D341Med (cell line): Measurements from ENCODE around the gene MGAT2.
"Not testable (repeated sequence)": the region's sequence is repeated elsewhere in the genome, so short reads cannot be mapped to it uniquely, and the experiment has no call there.

ENCODE experiments used
- DNase-seq: peaks from one replicate; pipeline ENCODE4 v3.0.0; 2012; ENCODE audit warnings: low spot score

Gene MGAT2

DNA sequence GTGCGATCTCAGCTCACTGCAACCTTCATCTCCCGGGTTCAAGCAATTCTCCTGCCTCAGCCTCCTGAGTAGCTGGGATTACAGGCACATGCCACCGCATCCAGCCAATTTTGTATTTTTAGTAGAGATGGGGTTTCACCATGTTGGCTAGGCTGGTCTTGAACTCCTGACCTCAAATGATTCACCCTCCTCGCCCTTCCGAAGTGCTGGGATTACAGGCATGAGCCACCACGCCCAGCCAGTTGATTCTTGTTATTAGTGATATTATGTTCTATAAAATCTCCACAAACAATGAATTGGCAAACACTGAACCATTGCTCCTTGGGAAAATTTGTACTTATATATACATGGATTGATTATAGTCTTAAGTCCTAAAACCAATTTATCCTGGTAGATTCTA lies 36.9 kb downstream of the MGAT2 start:
- DNase-seq = not testable (repeated sequence)

DNA sequence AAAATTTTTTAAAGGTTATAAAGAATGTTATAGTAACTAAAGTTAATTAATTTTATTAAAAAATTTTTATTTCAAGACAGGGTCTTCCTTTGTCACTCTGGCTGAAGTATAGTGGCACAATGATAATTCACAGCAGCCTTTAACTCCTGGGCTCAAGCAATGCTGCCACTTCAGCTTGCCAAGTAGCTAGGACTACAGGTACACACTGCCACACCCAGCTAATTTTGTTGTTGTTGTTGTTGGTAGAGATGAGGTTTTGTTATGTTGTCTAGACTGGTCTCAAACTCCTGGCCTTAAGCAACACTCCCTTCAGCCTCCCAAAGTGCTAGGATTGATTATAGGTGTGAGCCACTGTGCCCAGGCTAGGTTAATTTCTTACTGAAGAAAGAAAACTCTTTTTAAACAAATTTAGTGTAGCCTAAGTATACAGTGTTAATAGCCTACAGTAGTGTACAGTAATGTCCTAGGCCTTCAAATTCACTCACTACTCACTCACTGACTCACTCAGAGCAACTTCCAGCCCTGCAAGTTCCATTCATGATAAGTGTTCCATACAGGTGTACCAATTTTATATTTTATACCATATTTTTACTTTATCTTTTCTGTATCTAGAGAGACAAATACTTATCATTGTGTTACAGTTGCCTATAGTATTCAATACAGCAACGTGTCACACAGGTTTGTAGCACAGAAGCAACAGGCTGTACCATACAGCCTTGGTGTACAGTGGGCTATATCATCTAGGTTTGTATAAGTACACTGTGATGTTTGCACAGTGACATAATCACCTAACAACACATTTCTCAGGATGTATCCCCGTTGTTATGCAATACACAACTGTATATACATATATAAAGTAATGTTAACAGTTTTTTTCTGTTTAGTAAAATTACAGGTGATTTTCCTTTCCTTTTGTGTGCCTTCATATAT lies 39.2 kb downstream of the MGAT2 start:
- no peak for DNase-seq

DNA sequence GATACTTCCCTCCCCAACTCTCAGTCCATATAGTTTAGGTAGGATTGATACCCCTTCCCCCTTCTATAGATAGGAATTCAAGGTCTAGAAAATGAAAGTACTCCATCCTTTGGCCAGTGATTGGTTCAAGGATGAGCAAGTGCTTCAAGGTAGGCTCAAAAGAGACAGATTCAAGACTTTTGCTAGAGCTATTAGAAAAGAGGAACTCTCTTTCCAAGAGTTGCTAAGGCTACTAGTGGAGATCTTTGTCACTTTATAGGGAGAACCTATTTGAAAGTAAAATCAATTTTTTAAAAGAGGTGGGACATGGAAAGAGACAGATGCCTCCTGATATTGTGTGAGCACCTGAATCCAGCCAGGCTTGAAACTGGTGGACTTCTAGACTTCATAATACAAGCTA lies 49.9 kb downstream of the MGAT2 start:
- no peak for DNase-seq
